ENCODE data around the gene ZSCAN9. TPM values are rescaled to one million over a fixed set of nuclear protein-coding genes. Genes with fewer than 3 reads are reported as not detected.
A peak's percentile ranks its signal among the peaks of the same experiment; 100 is the strongest.

Gene ZSCAN9
- total and polyA plus RNA-seq, 9 of the 15 experiments (the other 6 are each of a cell fraction or from before 2014, with no cell fraction given): 18.8 to 48.9 (median 28.7) TPM

DNA sequence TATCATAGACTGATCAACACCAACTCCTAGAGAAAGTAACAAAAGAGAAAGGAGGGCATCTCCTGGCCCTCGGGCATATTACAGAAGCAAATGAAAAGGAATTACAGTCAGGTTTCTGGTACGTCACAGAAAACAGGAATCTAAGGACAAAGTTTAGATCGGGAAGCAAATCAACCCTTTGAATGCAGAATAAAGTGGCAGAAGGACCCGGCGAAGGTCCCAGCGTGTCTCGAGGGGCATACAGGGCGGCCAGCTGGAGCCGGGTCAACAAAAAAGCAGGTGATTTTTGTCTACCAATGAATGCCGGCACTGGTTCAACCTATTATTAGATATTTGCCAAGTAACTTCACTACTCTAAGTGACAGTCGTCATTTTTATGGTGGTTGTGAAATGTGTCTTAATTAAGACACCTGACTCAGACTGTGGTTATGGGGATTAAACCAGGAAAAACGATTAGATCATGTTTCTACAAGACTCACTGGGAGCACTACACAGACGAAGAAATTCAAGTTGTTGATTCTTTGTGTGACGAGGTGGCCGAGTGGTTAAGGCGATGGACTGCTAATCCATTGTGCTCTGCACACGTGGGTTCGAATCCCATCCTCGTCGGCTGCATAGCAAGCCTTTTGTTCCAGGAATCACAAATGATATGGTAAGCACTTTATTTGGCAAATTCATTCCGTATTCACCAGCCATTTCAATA lies 12.4 kb upstream of the ZSCAN9 start (continued):
- TF ChIP-seq ZNF280A (IDR thresholded peaks at IDR 0.05; ENCODE audit: low read depth, partially characterized antibody) (no peak), ZNF778 (CRISPR knock-in tag; IDR thresholded peaks at IDR 0.05) (no peak), PTTG1 (tag; IDR thresholded peaks at IDR 0.05; ENCODE audit: low read depth) (no peak), NR1H2 (CRISPR knock-in tag; IDR thresholded peaks at IDR 0.05) (peak; percentile 47; the same call in 1 of the 2 replicates), KAT8 (IDR thresholded peaks at IDR 0.05; ENCODE audit: low read depth) (no peak), ZNF79 (CRISPR knock-in tag; IDR thresholded peaks at IDR 0.05; ENCODE audit: low read depth) (no peak), PHF8 (IDR thresholded peaks at IDR 0.05; ENCODE audit: borderline replicate concordance, low read length) (no peak), EP400 (IDR thresholded peaks at IDR 0.05) (peak; percentile 68), MLX (CRISPR knock-in tag; conservative IDR thresholded peaks at IDR 0.05) (no peak), SOX6 (IDR thresholded peaks at IDR 0.05) (peak; percentile 96), TAF1 (IDR thresholded peaks at IDR 0.05; ENCODE audit: control insufficient read depth, extremely low read depth, insufficient read depth, low read length, severe bottlenecking) (peak; percentile 7), BRD9 (IDR thresholded peaks at IDR 0.05; ENCODE audit: low read depth, partially characterized antibody) (peak; percentile 99), DMBX1 (CRISPR knock-in tag; IDR thresholded peaks at IDR 0.05; ENCODE audit: borderline replicate concordance) (no peak), EZH2 (IDR thresholded peaks at IDR 0.05; ENCODE audit: borderline replicate concordance, low read depth, low read length) (no peak), RCOR1 (IDR thresholded peaks at IDR 0.05; ENCODE audit: borderline replicate concordance in 1 of 2, low read depth in 2 of 2, low read length in 2 of 2) (peak in 1 of 2 experiments; percentile 87; a peak in 2 of 4 replicates), FOXJ3 (CRISPR knock-in tag; IDR thresholded peaks at IDR 0.05) (no peak), PYGO2 (tag; IDR thresholded peaks at IDR 0.05) (no peak)
- TF ChIP-seq, protein P1, sequence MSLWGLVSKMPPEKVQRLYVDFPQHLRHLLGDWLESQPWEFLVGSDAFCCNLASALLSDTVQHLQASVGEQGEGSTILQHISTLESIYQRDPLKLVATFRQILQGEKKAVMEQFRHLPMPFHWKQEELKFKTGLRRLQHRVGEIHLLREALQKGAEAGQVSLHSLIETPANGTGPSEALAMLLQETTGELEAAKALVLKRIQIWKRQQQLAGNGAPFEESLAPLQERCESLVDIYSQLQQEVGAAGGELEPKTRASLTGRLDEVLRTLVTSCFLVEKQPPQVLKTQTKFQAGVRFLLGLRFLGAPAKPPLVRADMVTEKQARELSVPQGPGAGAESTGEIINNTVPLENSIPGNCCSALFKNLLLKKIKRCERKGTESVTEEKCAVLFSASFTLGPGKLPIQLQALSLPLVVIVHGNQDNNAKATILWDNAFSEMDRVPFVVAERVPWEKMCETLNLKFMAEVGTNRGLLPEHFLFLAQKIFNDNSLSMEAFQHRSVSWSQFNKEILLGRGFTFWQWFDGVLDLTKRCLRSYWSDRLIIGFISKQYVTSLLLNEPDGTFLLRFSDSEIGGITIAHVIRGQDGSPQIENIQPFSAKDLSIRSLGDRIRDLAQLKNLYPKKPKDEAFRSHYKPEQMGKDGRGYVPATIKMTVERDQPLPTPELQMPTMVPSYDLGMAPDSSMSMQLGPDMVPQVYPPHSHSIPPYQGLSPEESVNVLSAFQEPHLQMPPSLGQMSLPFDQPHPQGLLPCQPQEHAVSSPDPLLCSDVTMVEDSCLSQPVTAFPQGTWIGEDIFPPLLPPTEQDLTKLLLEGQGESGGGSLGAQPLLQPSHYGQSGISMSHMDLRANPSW (CRISPR knock-in tag; IDR thresholded peaks at IDR 0.05): no peak
- TF ChIP-seq, protein P2, sequence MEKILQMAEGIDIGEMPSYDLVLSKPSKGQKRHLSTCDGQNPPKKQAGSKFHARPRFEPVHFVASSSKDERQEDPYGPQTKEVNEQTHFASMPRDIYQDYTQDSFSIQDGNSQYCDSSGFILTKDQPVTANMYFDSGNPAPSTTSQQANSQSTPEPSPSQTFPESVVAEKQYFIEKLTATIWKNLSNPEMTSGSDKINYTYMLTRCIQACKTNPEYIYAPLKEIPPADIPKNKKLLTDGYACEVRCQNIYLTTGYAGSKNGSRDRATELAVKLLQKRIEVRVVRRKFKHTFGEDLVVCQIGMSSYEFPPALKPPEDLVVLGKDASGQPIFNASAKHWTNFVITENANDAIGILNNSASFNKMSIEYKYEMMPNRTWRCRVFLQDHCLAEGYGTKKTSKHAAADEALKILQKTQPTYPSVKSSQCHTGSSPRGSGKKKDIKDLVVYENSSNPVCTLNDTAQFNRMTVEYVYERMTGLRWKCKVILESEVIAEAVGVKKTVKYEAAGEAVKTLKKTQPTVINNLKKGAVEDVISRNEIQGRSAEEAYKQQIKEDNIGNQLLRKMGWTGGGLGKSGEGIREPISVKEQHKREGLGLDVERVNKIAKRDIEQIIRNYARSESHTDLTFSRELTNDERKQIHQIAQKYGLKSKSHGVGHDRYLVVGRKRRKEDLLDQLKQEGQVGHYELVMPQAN (IDR thresholded peaks at IDR 0.05; ENCODE audit: borderline replicate concordance): no peak
- TF ChIP-seq, protein P3, sequence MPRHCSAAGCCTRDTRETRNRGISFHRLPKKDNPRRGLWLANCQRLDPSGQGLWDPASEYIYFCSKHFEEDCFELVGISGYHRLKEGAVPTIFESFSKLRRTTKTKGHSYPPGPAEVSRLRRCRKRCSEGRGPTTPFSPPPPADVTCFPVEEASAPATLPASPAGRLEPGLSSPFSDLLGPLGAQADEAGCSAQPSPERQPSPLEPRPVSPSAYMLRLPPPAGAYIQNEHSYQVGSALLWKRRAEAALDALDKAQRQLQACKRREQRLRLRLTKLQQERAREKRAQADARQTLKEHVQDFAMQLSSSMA (CRISPR knock-in tag; IDR thresholded peaks at IDR 0.05): no peak

All from K562 (cell line).